ENCODE data around the gene TBX5.

The TBX5 gene

DNA sequence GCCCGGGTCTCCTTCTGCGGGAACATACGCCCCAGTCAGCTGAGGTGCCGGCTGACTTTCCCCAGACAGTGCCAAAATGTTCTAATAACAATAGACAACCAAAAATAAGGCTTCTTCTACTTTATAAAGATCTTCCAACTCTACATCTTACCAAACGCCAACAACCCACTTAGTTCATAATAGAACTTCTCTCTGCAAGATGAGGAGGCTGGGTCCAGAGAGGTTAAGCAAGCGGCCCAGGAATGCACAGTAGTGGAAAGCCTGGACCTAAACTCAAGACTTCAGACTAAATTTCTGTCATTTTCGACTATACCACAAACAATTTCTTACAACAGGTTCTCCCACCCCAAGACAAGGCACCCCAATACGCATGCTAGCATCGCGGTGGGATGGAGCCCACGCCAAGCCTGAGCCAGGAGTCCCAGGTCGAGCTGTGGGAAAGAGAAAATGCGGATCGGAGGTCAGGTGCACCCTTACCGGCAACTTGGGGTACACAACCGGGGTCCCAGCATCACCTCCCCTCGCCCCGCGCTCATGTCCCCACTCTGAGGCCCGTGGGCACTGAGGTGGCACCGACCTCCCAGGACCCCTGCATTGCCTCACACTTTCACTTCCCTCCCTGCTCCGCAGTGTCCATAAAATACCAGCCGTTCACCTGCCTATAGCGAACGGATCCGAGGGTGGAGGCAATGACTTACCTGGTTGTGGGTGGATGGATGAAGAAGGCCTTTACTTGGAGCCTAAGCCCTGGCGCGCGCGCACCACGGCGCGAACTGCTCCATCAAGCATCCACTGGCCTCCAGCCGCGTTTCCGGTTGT, 42.1 kb upstream of the TBX5 start:
- intact Hi-C loops (cut with DNase I; ENCODE audit: low total_unique reads), result no loop called here
- H3K9me3 ChIP-seq, result no peaks in the 10 kb centered on the region

DNA sequence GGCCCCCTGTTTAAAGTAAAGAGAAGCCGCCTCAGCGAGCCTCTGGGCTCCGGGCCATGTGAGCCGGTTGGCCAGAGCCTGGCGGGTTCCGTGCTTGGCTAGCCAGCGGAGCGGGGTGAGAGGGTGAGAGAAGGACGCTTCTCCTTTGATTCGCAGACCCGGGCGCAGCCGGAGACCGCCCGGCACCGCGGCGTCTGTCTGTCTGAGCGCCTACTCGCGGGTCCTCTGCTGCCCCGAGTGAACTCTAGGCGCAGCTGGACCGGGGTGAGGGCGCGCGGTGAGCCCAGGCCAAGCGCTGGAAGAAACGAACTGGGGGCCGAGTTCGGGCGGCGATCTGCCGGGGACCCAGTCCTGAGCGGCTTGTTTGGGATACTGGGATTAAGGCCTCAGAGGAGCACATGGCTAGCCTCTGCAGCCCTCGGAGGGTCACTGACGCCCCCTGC, 41.4 kb upstream of the TBX5 start:
- no peak overlapping the region for H3K27ac ChIP-seq
- H3K4me3 ChIP-seq, result no peak overlapping the region
- TF ChIP-seq, protein P1, sequence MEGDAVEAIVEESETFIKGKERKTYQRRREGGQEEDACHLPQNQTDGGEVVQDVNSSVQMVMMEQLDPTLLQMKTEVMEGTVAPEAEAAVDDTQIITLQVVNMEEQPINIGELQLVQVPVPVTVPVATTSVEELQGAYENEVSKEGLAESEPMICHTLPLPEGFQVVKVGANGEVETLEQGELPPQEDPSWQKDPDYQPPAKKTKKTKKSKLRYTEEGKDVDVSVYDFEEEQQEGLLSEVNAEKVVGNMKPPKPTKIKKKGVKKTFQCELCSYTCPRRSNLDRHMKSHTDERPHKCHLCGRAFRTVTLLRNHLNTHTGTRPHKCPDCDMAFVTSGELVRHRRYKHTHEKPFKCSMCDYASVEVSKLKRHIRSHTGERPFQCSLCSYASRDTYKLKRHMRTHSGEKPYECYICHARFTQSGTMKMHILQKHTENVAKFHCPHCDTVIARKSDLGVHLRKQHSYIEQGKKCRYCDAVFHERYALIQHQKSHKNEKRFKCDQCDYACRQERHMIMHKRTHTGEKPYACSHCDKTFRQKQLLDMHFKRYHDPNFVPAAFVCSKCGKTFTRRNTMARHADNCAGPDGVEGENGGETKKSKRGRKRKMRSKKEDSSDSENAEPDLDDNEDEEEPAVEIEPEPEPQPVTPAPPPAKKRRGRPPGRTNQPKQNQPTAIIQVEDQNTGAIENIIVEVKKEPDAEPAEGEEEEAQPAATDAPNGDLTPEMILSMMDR (IDR thresholded peaks at IDR 0.05), result no peak
- H3K9me3 ChIP-seq, result no peaks in the 10 kb centered on the region
- intact Hi-C loops (cut with DNase I; ENCODE audit: low total_unique reads), result no loop called here
- no peak for DNase-seq
- H3K27me3 ChIP-seq, result peaks cover 3 to 95% of the 10 kb centered on the region in 2 donors
- peaks cover 0 to 11% (median 6%) of the 10 kb centered on the region in 4 donors for H3K4me1 ChIP-seq
- H3K36me3 ChIP-seq, result no peaks in the 10 kb centered on the region

More for the DNA sequence above, 42.1 kb upstream of the TBX5 start:
- DNase-seq, result no peak
- TF ChIP-seq, protein P1 (IDR thresholded peaks at IDR 0.05), result no peak
- H3K4me1 ChIP-seq, result peaks cover 0 to 11% (median 6%) of the 10 kb centered on the region in 4 donors
- peaks cover 3 to 94% of the 10 kb centered on the region in 2 donors for H3K27me3 ChIP-seq
- no peaks in the 10 kb centered on the region for H3K36me3 ChIP-seq
- H3K27ac ChIP-seq, result no peak overlapping the region
- H3K4me3 ChIP-seq, result no peak overlapping the region

DNA sequence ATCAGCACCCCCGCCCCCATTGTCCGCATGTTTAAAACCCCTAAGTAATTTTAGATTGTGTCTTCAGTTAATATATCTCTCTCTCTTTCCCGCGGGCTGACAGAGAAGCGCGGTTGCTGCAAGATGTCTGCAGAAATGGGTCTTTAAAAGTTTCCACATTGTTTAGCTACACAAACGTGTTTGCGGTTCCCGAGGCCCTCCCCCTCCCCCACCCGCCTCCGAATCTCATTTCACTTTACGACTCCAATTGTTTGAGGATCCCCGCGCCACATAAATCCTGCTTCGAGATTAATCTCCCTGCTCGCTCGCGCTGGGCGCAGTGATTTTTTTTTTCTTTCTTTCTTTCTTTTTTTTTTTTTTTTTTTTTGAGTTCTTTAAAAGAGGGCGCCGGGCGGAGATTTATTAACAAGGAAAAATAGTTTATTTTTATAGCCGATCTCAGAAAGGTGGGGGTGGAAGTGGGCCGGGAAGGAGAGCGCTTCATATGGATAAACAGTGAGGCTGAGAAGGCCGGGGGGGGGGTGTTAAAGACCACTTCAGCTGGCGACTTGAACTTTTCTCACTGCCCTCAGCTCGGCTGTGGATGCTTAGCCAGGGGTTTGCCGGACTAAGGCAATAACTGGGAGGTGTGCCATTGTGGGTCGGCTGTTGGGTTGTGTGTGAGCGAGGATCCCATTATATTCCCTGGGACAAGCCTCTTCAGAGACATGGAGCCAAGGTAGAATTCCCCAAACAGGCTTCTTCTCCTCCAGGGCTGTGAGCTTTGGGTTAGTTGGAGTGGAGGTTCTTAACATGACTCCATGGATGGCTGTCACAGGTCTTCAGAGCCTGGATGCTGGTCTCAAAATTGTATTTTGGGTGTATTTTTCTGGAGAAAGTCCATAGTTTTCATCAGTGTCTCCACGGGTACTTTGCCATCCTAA, 39.7 kb upstream of the TBX5 start:
- intact Hi-C loops (cut with DNase I; ENCODE audit: low total_unique reads), result no loop called here
- Histone ChIP-seq H3K4me3 (no peak overlapping the region), H3K36me3 (no peaks in the 10 kb centered on the region), H3K9me3 (no peaks in the 10 kb centered on the region), H3K4me1 (peaks cover 0 to 11% (median 6%) of the 10 kb centered on the region in 4 donors), H3K27ac (no peak overlapping the region), H3K27me3 (peaks cover 3 to 100% of the 10 kb centered on the region in 2 donors)
- DNase-seq, result no peak
- TF ChIP-seq, protein P1 (IDR thresholded peaks at IDR 0.05), result no peak

DNA sequence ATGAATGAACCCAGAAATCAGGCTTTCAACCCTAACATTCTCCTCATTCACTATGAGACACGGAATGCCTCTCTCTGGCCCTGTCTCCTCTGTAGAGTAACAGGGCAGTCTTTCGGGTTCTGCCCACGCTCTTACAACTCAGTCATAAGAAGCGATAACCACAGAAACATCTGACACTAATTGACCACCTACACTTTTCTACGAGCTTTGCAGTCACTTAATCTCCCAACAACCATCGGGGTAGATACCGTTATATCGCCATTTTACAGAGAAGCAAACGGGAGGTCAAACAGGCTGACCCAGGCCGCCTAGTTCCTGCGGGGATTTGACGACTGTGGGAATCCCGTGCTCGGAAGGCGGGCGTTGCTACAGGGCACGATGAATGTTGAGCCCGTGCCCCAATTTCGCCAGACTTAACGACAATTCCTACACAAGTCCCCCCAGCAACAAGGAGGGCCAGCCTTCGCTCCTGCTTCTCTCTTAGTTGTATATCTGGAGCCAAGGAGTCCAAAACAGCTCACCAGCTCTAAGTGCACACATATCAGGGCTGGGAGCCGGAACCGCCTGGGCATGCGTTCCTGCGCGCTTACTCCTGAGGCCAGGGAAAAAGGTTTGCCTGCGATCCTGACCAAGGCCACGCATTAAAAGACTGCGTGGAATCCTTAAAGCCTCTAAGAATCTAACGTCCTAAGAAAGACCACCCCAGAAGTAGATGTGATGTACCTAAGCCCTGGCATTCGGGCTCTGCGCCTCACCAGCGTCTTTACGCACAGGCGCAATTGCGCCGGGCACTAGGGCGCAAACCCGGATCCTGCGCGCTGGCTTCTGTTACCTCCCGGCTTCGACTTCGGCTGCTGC, 38.7 kb upstream of the TBX5 start:
- TF ChIP-seq, protein P1 (IDR thresholded peaks at IDR 0.05), result no peak
- intact Hi-C loops (cut with DNase I; ENCODE audit: low total_unique reads), result no loop called here
- H3K9me3 ChIP-seq, result no peaks in the 10 kb centered on the region

More for the DNA sequence above, 38.7 kb upstream of the TBX5 start:
- Histone ChIP-seq H3K36me3 (no peaks in the 10 kb centered on the region), H3K27ac (no peak overlapping the region), H3K4me1 (peaks cover 0 to 11% (median 6%) of the 10 kb centered on the region in 4 donors), H3K4me3 (no peak overlapping the region), H3K27me3 (peaks cover 3 to 100% of the 10 kb centered on the region in 2 donors)
- DNase-seq, result no peak

Measured in tibial artery (tissue), 4 donors.